GM20000 (cell line): ENCODE measurements around the gene SULT1E1.
"Not testable (repeated sequence)": the region's sequence is repeated elsewhere in the genome, so short reads cannot be mapped to it uniquely, and the experiment has no call there.

Experiments used
- DNase-seq: peaks from one replicate; pipeline ENCODE4 v3.0.0; 2012; ENCODE audit warnings: low spot score
- CTCF ChIP-seq: IDR thresholded peaks from 2 replicates; pipeline ENCODE4 v1.5.1; 2012; ENCODE audit warnings: mild to moderate bottlenecking, control low read depth; ENCODE audit errors: extremely low read depth, missing control alignments

Gene SULT1E1

GRCh38 chr4:69832326-69833030 lies 27.5 kb downstream of the SULT1E1 start:
- no peak for DNase-seq
- TF ChIP-seq CTCF, result no peak

GRCh38 chr4:69831646-69832325 lies 28.2 kb downstream of the SULT1E1 start:
- TF ChIP-seq CTCF, result no peak
- DNase-seq, result peak; percentile 32

DNA sequence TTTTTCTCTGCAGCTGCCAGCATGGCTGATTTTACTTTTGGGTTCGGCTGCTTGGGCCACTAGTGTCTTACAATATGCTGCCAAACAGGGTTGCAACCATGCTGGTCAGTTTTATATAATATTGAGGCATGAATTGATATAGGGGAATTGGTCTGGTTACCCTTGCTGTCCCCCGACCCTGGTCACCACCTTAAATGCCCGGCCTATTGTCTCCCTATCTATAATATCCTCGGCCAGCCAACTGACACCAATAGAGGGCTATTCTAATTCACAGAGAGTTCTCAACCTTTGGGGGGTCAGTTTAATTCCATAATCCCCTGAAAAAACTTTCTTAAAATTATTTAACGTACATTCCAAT lies 28.7 kb downstream of the SULT1E1 start:
- TF ChIP-seq CTCF, result no peak
- DNase-seq, result no peak

GRCh38 chr4:69830560-69831269 lies 29.2 kb downstream of the SULT1E1 start:
- TF ChIP-seq CTCF, result no peak
- no peak for DNase-seq

- DNase-seq, result no peak
- TF ChIP-seq CTCF, result no peak
Measured at GRCh38 chr4:69830192-69830559, 29.8 kb downstream of the SULT1E1 start.

GRCh38 chr4:69829678-69830077 lies 30.3 kb downstream of the SULT1E1 start:
- DNase-seq, result no peak
- no peak for TF ChIP-seq CTCF

- no peak for DNase-seq
- no peak for TF ChIP-seq CTCF
Measured at GRCh38 chr4:69828828-69829227, 31.1 kb downstream of the SULT1E1 start.

DNA sequence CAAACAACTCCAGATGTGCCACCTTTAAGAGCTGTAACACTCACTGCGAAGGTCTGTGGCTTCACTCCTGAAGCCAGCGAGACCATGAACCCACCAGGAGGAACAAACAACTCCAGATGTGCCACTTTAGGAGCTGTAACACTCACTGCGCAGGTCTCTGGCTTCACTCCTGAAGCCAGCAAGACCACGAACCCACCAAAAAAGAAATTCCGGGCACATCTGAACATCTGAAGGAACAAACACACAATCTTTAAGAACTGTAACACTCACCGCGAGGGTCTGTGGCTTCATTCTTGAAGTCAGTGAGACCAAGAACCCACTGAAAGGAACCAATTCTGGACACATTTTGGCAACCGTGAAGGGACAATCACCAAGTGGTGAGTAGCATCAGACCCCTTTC lies 34.9 kb downstream of the SULT1E1 start:
- DNase-seq, result not testable (repeated sequence)
